Stimulated activated CD4-positive, alpha-beta T cell treated with anti-CD3 and anti-CD28 coated beads, Interleukin-1b, Interleukin-23, amount 100 ng/mL, for 48 hours (primary cell): Measurements from ENCODE around the gene TCHH.

Source experiments
- DNase-seq: peaks from one replicate; pipeline ENCODE4 v3.0.0-alpha.2; 2020

TCHH gene

GRCh38 chr1:152067150-152067549, 48.1 kb downstream of the TCHH start:
- no peak for DNase-seq

- DNase-seq = no peak
Observed at GRCh38 chr1:152061952-152062351, 53.3 kb downstream of the TCHH start.
